ENCODE data around the gene TLR8. TPM values are rescaled to one million over a fixed set of nuclear protein-coding genes. Genes with fewer than 3 reads are reported as not detected.

Gene TLR8
- total RNA-seq = 1 to 10 TPM in 2 of 3 donors, under 1 TPM in 1; 0.29 to 2.3 (median 1.5) TPM
- long read RNA-seq, donor 1 = 0 reads
- long read RNA-seq, donor 2, partial matches to known transcripts = 0 of 1 reads
- long read RNA-seq, donor 2, other reads (novel, unspliced or antisense) = 1 of 1 reads

DNA sequence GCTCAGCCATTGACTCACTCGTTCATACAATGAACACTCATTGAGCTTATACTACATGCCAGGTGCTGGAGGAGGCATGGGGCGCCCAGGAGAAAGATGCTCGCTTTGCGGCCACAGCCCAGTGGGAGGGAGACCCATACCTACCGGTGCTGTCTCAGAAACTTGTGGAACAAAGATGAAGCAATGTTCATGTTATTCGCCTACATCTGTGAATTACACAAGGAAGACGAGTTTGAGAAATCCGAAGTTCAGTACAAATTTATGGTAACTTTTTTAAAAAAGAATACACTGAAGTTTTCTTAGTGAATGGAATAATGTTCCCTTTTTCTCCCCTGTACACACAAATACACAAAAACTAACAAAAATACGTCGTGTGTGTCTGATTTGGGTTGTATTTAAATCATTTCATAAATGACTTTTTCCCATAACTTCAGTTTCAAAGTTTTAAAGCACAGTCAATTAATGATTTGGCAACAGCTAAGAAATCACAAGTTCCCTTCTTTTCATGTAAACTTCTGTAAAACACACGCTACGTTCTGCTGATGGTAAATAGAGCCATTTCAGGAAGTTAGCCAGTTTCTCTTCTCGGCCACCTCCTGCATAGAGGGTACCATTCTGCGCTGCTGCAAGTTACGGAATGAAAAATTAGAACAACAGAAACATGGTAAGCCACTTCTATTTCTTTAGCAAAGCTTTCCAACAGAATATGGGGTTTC, at the start of gene TLR8:
TLR8 (plus strand) TSS at position 575 of the 716 bp plus-strand sequence; CDS start at position 662, 87 bp downstream.
- Histone ChIP-seq H3K4me3 (no peak within 1 kb of the TSS), H3K4me1 (ENCODE audit: low read depth) (no peaks in the 10 kb centered on the region), H3K9me3 (no peaks in the 10 kb centered on the region), H3K36me3 (ENCODE audit: low read depth) (no peaks in the 10 kb centered on the region)
- TF ChIP-seq, protein P1, sequence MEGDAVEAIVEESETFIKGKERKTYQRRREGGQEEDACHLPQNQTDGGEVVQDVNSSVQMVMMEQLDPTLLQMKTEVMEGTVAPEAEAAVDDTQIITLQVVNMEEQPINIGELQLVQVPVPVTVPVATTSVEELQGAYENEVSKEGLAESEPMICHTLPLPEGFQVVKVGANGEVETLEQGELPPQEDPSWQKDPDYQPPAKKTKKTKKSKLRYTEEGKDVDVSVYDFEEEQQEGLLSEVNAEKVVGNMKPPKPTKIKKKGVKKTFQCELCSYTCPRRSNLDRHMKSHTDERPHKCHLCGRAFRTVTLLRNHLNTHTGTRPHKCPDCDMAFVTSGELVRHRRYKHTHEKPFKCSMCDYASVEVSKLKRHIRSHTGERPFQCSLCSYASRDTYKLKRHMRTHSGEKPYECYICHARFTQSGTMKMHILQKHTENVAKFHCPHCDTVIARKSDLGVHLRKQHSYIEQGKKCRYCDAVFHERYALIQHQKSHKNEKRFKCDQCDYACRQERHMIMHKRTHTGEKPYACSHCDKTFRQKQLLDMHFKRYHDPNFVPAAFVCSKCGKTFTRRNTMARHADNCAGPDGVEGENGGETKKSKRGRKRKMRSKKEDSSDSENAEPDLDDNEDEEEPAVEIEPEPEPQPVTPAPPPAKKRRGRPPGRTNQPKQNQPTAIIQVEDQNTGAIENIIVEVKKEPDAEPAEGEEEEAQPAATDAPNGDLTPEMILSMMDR (IDR thresholded peaks at IDR 0.05) = no peak
- ATAC-seq (no peak), DNase-seq (no peak)
- intact Hi-C loops (cut with DNase I, micrococcal nuclease) = no loop called here

DNA sequence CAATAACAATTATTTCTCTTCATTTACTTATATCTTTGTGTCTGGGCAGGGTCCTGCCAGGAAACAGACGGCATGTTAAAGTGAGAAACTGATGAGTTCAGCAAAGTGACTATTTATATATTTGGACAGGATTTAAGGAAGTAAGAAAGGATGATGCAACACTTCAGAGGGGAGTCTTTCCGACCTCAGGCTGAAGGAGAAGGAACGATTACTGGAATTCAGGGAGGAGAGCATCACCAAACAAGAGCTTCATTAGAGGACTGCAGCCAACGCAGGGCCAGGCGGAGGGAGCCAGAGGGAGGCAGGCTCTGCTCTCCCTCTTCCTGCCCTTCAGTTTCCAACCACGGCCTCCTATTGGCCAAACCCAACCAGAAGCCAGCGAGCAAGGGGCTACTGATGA, 41.1 kb upstream of the TLR8 start:
- no peak for DNase-seq
- intact Hi-C loops (cut with DNase I, micrococcal nuclease) = no loop called here
- no peaks in the 10 kb centered on the region for H3K36me3 ChIP-seq (ENCODE audit: low read depth)
- no peak for ATAC-seq
- TF ChIP-seq, protein P1 (IDR thresholded peaks at IDR 0.05) = no peak
- no peaks in the 10 kb centered on the region for H3K4me1 ChIP-seq (ENCODE audit: low read depth)
- no peak overlapping the region for H3K4me3 ChIP-seq
- no peaks in the 10 kb centered on the region for H3K9me3 ChIP-seq

DNA sequence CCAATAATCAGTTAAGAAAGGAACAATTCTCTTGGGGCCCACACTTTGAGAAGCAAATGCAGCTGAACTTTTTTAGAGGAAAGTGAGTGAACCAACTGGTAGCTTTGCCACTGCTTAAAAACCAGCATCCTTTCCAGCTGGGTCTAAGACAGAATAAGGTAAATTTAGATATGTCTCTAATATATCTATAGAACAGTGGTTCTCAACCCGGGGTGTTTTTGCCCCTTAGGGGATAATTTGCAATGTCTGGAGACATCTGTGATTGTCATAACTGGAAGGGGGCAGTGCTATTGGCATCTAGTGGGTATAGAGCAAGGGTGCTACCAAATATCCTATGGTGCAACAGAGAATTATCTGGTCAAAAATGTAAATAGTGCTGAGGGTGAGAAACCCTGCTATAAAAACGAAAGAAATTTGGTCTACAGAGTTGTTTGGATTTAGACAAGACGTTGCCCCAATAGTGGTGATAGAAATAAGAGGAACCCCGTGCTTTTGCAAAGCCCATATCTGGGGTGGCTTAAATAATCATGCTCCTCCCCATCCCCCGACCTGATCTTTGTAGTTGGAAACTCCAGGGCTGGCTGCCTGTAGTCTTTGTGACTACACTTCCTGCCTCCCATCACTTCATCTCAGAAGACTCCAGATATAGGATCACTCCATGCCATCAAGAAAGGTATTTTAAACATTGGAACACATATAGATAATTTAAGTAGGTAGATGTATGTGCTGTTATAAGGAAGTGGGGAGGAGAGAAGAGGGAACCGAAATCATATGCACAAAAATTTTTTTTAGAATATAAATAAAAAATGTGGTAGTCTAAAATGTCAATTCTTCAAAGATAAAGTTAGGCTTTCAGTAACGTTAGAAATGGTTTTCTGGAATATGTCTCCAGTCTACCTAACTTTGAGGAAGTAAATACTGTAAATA, 39.7 kb upstream of the TLR8 start, which contains the start of gene TLR7:
TLR7 (plus strand) TSS at position 622 of the 927 bp plus-strand sequence. CDS start 507 bp downstream, outside the sequence.
- no peak for ATAC-seq
- Histone ChIP-seq H3K36me3 (ENCODE audit: low read depth) (no peaks in the 10 kb centered on the region), H3K4me1 (ENCODE audit: low read depth) (no peaks in the 10 kb centered on the region), H3K4me3 (no peak within 1 kb of the TSS), H3K9me3 (no peaks in the 10 kb centered on the region)
- no peak for DNase-seq
- TF ChIP-seq, protein P1 (IDR thresholded peaks at IDR 0.05) = no peak
- intact Hi-C loops (cut with DNase I, micrococcal nuclease) = no loop called here

DNA sequence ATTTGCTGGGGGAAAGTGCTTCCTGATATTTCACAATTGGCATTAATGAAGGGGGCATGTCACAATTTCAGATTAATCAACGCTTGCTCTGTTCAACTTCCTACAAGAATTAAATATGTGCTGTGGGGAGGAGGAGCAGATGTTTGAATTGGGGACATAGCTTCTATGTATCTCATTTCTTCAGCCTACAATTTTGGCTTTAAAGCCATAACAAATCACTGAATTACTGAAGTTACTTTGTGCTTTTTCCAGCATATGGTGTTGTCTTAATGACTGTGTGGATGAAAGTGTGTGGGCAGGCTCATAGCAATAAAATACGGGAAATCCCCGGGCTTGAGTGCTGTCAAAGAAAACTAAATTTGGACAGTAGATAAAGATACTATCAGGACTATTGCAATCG, 38.7 kb upstream of the TLR8 start:
- ATAC-seq (no peak), DNase-seq (no peak)
- TF ChIP-seq, protein P1 (IDR thresholded peaks at IDR 0.05) = no peak
- no peaks in the 10 kb centered on the region for H3K4me1 ChIP-seq (ENCODE audit: low read depth)
- no peaks in the 10 kb centered on the region for H3K36me3 ChIP-seq (ENCODE audit: low read depth)
- intact Hi-C loops (cut with DNase I, micrococcal nuclease) = no loop called here
- H3K4me3 ChIP-seq = no peak overlapping the region
- H3K9me3 ChIP-seq = no peaks in the 10 kb centered on the region

DNA sequence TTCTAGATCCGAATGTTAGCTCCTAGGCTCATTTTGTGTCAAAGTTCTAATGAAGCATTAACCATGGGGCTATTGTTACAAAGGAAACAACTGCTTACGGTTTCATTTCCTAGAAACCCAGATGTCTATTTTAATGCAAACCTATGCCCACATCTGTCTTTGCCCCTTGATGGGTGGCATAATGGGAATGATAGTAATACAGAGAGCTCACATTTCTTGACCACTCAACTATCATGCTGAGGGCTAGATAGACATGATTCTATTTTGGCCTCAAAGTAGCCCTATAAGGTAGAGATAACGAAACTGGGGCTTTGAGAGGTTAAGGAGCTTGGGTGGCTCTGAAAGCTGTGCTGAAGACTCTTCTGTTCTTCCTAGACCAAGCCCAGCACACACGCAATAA, 37.7 kb upstream of the TLR8 start:
- TF ChIP-seq, protein P1 (IDR thresholded peaks at IDR 0.05) = no peak
- Histone ChIP-seq H3K4me3 (no peak overlapping the region), H3K36me3 (ENCODE audit: low read depth) (no peaks in the 10 kb centered on the region), H3K9me3 (no peaks in the 10 kb centered on the region), H3K4me1 (ENCODE audit: low read depth) (no peaks in the 10 kb centered on the region)
- no peak for DNase-seq
- ATAC-seq = no peak
- intact Hi-C loops (cut with DNase I, micrococcal nuclease) = no loop called here
